Activated B cell treated with CpG ODN at 0.5 μM for 24 hours (primary cell): ENCODE measurements around the gene IL6ST. TPM values are rescaled to one million over a fixed set of nuclear protein-coding genes. Genes with fewer than 3 reads are reported as not detected.
"Not testable (repeated sequence)": the region's sequence is repeated elsewhere in the genome, so short reads cannot be mapped to it uniquely, and the experiment has no call there.

Source experiments
- ATAC-seq: fragments of 200-7000 bp; cut with Tn5 transposase; one replicate; pipeline ENCODE4 v1.10.0; 2021; ENCODE audit warnings: low read depth, mild to moderate bottlenecking, moderate library complexity
- CTCF ChIA-PET: fragments of 350-600 bp; sonication (Branson Sonifier 250); formaldehyde crosslinking; loops from one replicate; lab custom pipeline; 2021; ENCODE audit warnings: antibody characterized with exemption; lab: Charles Lee
- POLR2A ChIA-PET: fragments of 350-600 bp; sonication (Branson Sonifier 250); formaldehyde crosslinking; loops from one replicate; lab custom pipeline; 2021; ENCODE audit warnings: antibody characterized with exemption; lab: Charles Lee
- DNase-seq: peaks from one replicate; pipeline ENCODE4 v3.0.0; 2022
- H3K27ac Mint-ChIP-seq: one replicate; pipeline ENCODE4 v1.8.0; 2020; ENCODE audit warnings: mixed read lengths
- H3K27me3 Mint-ChIP-seq: one replicate; pipeline ENCODE4 v1.8.0; 2021; ENCODE audit warnings: mixed read lengths
- H3K36me3 Mint-ChIP-seq: one replicate; pipeline ENCODE4 v1.8.0; 2021; ENCODE audit warnings: low read depth, mixed read lengths
- H3K4me1 Mint-ChIP-seq: one replicate; pipeline ENCODE4 v1.8.0; 2021; ENCODE audit warnings: mixed read lengths
- H3K4me3 Mint-ChIP-seq: one replicate; pipeline ENCODE4 v1.8.0; 2020; ENCODE audit warnings: mild to moderate bottlenecking, mixed read lengths
- H3K9me3 Mint-ChIP-seq: one replicate; pipeline ENCODE4 v1.8.0; 2020; ENCODE audit warnings: mixed read lengths
- intact Hi-C: fragments of 100-400 bp; cut with micrococcal nuclease; formaldehyde crosslinking; loops from one replicate; pipeline ENCODE4 v1.15.1; 2024
- total RNA-seq: library from RNA; stranded (reverse); gene quantifications from 2 replicates; pipeline ENCODE4 v1.2.3, GENCODE V29; 2022
- TF ChIP-seq, protein P1 (sequence below): fragments of 200-600 bp; IDR thresholded peaks from one replicate; pipeline ENCODE4 v1.8.0; 2022; ENCODE audit warnings: antibody characterized with exemption, mild to moderate bottlenecking

IL6ST gene
- total RNA-seq, 1 donor from 2014 or later = 48.3 TPM

GRCh38 chr5:55969956-55970355 lies 24.8 kb downstream of the IL6ST start:
- H3K27ac Mint-ChIP-seq = no peak overlapping the region
- peaks cover 44% of the 10 kb centered on the region for H3K36me3 Mint-ChIP-seq
- no peaks in the 10 kb centered on the region for H3K9me3 Mint-ChIP-seq

DNA sequence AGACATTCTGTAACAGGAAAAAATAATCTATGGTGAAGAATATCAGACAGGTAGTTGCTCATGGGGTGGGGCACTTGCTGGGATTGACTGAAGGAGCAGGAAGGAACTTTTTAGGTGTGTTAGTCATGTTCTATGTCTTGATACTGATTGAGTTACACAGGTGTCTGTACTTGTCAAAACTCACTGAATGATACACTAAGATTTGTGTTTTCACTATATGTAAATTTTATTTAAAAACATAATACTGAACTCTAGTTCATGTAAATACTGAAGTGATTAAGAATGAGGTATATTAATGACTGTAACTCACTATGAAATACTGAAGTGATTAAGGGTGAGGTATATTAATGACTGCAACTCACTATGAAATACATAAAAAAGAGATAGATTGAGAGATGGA lies 28.5 kb downstream of the IL6ST start:
- no peaks in the 10 kb centered on the region for H3K27me3 Mint-ChIP-seq
- ChIA-PET POLR2A (interaction anchor here (0.7 kb wide), 1 partner anchor 24 kb away, joined by 4 read pairs; no protein-coding TSS in a partner anchor), CTCF (no interaction called here)
- no peaks in the 10 kb centered on the region for H3K9me3 Mint-ChIP-seq
- no peak for ATAC-seq
- intact Hi-C loops = no loop called here
- peaks cover 46% of the 10 kb centered on the region for H3K36me3 Mint-ChIP-seq
- TF ChIP-seq, protein P1, sequence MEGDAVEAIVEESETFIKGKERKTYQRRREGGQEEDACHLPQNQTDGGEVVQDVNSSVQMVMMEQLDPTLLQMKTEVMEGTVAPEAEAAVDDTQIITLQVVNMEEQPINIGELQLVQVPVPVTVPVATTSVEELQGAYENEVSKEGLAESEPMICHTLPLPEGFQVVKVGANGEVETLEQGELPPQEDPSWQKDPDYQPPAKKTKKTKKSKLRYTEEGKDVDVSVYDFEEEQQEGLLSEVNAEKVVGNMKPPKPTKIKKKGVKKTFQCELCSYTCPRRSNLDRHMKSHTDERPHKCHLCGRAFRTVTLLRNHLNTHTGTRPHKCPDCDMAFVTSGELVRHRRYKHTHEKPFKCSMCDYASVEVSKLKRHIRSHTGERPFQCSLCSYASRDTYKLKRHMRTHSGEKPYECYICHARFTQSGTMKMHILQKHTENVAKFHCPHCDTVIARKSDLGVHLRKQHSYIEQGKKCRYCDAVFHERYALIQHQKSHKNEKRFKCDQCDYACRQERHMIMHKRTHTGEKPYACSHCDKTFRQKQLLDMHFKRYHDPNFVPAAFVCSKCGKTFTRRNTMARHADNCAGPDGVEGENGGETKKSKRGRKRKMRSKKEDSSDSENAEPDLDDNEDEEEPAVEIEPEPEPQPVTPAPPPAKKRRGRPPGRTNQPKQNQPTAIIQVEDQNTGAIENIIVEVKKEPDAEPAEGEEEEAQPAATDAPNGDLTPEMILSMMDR = no peak
- no peak overlapping the region for H3K4me3 Mint-ChIP-seq
- no peaks in the 10 kb centered on the region for H3K4me1 Mint-ChIP-seq
- H3K27ac Mint-ChIP-seq = no peak overlapping the region
- no peak for DNase-seq

More at GRCh38 chr5:55969956-55970355, 24.8 kb downstream of the IL6ST start:
- Mint-ChIP-seq H3K4me1 (no peaks in the 10 kb centered on the region), H3K27me3 (no peaks in the 10 kb centered on the region), H3K4me3 (no peak overlapping the region)
- TF ChIP-seq, protein P1 = no peak
- no peak for ATAC-seq
- no peak for DNase-seq
- ChIA-PET POLR2A (no interaction called here), CTCF (interaction anchor here (0.5 kb wide), 1 partner anchor 1250 kb away, joined by 3 read pairs; no protein-coding TSS in a partner anchor)
- intact Hi-C loops = no loop called here

DNA sequence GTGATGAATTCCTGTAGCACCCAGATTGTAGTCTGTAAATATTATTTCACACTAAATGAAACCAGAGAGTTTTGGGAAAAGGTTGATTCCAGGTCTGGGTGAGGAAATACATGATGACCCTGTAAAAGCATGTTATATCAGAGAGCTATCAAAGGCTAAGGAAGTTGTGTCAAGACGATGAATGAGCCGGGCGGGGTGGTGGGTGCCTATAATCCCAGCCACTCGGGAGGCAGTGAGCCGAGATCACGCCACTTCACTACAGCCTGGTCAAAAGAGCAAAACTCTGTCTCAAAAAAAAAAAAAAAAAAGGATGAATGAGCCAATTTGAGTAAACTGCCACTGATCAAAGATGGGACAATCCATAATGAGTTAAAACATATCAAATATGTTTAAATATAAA lies 29.2 kb downstream of the IL6ST start:
- DNase-seq = no peak
- ChIA-PET CTCF (interaction anchor here (1.2 kb wide), 1 partner anchor 235 kb away, joined by 3 read pairs; no protein-coding TSS in a partner anchor), POLR2A (interaction anchor here (0.7 kb wide), 1 partner anchor 25 kb away, joined by 4 read pairs; no protein-coding TSS in a partner anchor)
- intact Hi-C loops = no loop called here
- Mint-ChIP-seq H3K4me1 (no peaks in the 10 kb centered on the region), H3K27me3 (no peaks in the 10 kb centered on the region), H3K9me3 (no peaks in the 10 kb centered on the region), H3K4me3 (no peak overlapping the region), H3K36me3 (peaks cover 52% of the 10 kb centered on the region), H3K27ac (no peak overlapping the region)
- ATAC-seq = no peak
- TF ChIP-seq, protein P1 = no peak

- POLR2A ChIA-PET = no interaction called here
- Mint-ChIP-seq H3K27me3 (no peaks in the 10 kb centered on the region), H3K27ac (no peak overlapping the region), H3K4me3 (no peak overlapping the region), H3K36me3 (peaks cover 57% of the 10 kb centered on the region), H3K4me1 (no peaks in the 10 kb centered on the region), H3K9me3 (no peaks in the 10 kb centered on the region)
- ATAC-seq (no peak), DNase-seq (no peak)
- TF ChIP-seq, protein P1 = no peak
- intact Hi-C loops = no loop called here
- CTCF ChIA-PET = no interaction called here
Observed at GRCh38 chr5:55960779-55961178, 34.0 kb downstream of the IL6ST start.

DNA sequence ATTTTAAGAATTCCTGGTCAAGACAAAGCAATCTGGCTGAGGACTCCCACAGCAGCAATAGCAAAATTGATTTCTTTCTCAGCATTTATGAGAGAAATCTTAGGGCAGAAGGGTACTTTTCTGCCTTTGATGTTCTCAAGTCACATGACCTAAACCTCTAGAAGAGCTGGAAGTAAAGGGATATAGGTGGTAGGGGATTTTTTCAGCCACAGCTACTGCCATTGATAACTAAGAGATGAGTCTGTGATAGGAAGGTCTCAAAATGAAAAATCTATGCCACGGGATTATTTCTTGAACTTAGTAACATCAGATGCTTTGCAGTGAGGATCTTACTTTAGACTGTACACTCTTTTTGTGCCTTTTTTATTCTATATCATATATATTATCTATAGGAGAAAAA lies 35.6 kb downstream of the IL6ST start:
- TF ChIP-seq, protein P1 = no peak
- intact Hi-C loops = no loop called here
- H3K4me3 Mint-ChIP-seq = no peak overlapping the region
- no peaks in the 10 kb centered on the region for H3K9me3 Mint-ChIP-seq
- no peak for ATAC-seq
- no peaks in the 10 kb centered on the region for H3K27me3 Mint-ChIP-seq
- no peak for DNase-seq
- no peaks in the 10 kb centered on the region for H3K4me1 Mint-ChIP-seq
- ChIA-PET POLR2A (no interaction called here), CTCF (no interaction called here)
- H3K27ac Mint-ChIP-seq = no peak overlapping the region
- H3K36me3 Mint-ChIP-seq = peaks cover 65% of the 10 kb centered on the region

DNA sequence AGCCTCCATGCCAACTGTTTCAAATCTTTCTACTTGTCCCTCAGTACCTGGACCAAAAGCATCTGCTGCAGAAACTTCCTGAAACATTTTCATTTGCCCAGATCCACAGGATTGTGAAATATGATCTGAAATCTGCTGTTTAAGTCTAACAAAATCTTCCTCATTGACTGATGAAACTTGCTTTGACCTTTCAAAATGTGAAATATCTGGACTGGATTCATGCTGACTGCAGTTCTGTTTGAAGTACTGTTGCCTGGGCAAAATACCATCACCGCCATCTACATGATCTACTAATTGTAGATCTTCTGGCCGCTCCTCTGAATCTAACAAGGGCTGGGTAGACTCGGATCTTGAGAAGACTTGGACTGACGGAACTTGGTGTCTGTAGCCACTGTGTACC lies 53.6 kb downstream of the IL6ST start:
- H3K9me3 Mint-ChIP-seq, H3K4me1 Mint-ChIP-seq, CTCF ChIA-PET, ATAC-seq, H3K27me3 Mint-ChIP-seq, DNase-seq, POLR2A ChIA-PET, H3K4me3 Mint-ChIP-seq, H3K27ac Mint-ChIP-seq, intact Hi-C loops: not testable (repeated sequence)
- H3K36me3 Mint-ChIP-seq = peaks cover 50% of the 10 kb centered on the region

DNA sequence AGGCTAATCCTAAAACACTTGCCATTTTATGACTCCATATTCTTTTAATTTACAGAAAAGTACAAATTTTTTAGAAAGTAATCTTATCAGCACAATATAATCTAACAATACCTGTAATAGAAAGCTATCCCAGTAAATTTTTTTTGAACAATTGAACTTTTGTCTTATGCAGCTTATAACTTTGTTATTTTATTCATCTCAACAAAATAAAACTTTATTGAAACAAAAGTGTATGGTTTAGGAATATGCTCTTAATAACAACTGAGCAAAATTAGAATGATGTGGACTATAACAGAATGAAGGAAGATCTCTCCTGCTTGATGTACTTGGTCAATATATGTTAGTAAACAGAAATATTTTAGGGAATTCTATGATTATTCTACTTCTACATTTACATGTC lies 57.2 kb downstream of the IL6ST start:
- H3K27ac Mint-ChIP-seq, POLR2A ChIA-PET: not testable (repeated sequence)

More for the DNA sequence above, 57.2 kb downstream of the IL6ST start:
- ATAC-seq, H3K27me3 Mint-ChIP-seq, H3K9me3 Mint-ChIP-seq, DNase-seq, H3K4me3 Mint-ChIP-seq, H3K4me1 Mint-ChIP-seq: not testable (repeated sequence)
- peaks cover 33% of the 10 kb centered on the region for H3K36me3 Mint-ChIP-seq
- CTCF ChIA-PET = interaction anchor here (1.2 to 3.9 kb wide), 5 partner anchors 8 to 900 kb away, joined by 3 to 76 read pairs (median 14); no protein-coding TSS in a partner anchor
- intact Hi-C loops = loop anchor here (5.0 to 10.0 kb wide), 2 partner anchors 547 to 915 kb away; no protein-coding TSS in a partner anchor
